NCI-H187 (cell line): Measurements from ENCODE around the gene HECTD4.

Experiments used
- DNase-seq, 2 experiments: peaks; one replicate each; lab custom pipeline; 2025; lab: John Stamatoyannopoulos, UW

Gene HECTD4

DNA sequence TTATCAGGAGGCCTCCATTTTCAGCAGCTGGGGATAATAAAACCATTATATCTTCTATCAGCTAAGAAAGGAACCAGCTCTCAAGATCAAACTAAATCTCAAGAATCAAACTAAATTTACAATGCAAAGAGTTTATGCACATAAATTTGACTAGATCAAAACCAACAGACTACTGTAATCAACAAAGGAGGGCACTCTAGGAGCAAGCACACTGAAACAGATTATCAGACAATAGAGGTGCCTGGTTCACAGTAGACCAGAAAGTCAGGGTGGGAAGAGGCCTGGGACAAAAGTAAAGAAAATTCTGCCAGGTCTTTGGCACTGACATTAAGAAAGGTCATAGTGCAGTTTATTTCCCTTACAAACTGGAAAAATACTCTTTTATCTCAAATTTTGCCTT, 61.0 kb downstream of the HECTD4 start:
- DNase-seq = no peak

- DNase-seq = no peak
Measured at GRCh38 chr12:112319395-112319794, 62.8 kb downstream of the HECTD4 start.

DNA sequence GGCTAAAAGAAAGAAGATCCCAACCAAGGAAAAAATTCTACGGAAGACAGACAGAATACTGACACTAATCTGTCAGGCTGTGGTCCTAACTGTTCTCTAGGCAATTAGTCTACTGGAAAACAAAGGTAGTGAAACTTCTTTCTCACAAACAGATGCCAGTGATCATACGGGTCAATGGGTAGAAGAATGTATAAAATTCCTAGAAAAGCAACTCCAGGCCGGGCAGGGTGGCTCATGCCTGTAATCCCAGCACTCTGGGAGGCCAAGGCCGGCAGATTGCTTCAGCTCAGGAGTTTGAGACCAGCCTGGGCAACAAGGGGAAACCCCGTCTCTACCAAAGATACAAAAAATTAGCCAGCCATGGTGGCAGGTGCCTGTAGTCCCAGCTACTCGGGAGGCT, 64.8 kb downstream of the HECTD4 start:
- no peak for DNase-seq

GRCh38 chr12:112314981-112315380, 67.2 kb downstream of the HECTD4 start:
- no peak for DNase-seq

DNA sequence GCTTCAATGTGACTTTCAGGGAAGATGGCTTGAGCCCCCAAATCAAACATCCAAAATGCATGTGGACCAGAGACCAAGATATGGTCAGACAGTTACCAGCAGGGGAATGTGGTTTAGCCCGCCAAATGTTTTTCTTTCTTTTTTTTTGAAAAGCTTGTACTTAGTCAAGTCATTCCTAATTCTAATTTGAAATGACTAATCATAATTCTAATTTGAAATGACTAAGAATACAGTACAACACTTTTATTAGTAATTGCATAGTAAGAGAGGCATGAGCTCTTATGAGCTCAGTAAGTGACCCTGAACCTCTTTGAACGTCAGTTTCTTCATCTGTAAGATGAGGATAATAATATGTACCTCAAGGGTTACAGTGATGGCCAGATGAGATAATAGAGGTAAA, 72.4 kb downstream of the HECTD4 start:
- no peak for DNase-seq

DNA sequence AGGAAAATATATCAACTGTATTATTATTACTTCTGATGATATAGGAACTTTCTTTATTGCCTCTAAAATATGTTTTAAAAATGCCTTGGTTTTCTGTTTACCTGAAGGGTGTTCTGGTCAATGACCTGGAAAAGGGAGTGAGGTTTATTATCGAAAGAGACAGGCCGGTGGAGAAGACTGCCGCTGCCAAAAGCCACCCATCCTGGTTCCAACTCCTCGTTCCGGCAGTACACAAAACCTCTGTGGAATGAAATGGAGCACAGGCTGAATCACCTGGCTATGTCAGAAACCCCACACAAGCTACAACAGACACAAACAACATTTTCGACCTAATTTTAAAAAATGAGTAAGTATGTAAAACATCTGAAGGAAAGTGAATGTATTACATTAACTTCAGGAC, 73.6 kb downstream of the HECTD4 start:
- DNase-seq = no peak

- DNase-seq = no peak
Measured at GRCh38 chr12:112308161-112308560, 74.1 kb downstream of the HECTD4 start.

DNA sequence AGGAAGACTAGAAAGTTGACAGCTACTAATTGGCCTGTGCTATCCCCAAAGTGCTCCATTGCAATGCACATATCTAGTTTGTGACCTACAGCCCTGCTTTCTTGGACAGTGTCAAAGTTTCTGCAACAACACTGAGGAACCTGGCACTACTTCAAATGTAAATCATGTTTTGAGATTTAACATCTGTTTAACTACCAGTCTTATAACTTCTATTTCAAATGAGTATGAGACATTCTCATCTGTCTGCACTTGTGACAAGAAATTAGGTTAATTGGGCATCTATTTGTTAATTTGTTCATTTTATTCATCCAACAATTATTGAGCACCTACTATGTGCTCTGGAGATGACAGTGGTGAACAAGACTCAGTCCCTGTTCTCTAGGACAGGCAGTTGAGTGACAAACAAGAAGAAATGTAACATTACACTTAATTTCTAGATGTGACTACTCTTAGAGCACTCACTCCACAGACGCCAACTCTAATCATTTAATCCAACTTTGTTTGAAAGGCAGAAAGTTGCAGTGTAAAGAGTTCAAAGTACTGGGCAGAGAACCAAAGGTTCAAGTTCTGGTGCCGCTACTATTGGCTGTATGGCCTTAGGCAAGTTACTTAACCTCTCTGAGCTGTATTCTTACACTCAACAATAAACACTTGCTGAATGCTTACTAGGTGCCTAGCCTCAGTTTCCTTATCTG, 74.8 kb downstream of the HECTD4 start:
- DNase-seq = no peak

DNA sequence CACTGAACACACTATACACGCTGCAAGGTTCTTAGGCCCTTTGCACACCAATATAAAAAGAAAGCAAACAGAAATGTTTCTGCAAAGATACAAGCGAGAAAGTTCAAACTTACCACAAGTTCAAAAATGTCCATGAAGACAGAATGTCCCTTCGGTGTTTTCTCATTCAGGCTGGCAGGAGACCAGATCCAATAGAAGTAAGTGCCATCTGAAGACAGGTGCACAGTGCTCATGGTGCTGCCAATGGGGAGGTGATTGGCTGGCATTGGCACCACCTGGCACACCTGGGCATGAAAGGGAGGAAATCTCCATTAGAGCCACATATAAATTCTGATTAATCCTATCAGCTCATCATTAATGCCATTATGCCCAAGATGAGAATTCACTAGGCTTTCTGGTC, 76.3 kb downstream of the HECTD4 start:
- DNase-seq = no peak

DNA sequence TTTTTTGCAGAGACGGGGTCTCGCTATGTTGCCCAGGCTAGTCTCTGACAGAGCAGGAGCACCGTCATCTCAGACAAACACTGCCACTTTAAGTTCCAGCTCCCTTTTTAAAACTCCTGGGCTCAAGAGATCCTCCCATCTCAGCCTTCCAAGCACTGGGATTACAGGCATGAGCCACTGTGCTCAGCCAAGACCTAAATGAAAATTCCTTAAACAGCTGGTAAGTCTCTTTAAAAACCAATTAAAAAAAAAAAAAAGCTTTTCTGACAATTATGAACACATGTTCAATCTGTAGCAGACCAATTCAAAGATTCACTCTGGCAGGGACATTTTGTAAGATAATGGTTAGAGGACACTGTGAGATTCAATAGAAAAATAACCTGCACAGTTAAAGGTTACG, 77.8 kb downstream of the HECTD4 start:
- no peak for DNase-seq

GRCh38 chr12:112303799-112304198, 78.4 kb downstream of the HECTD4 start:
- no peak for DNase-seq

GRCh38 chr12:112303004-112303403, 79.2 kb downstream of the HECTD4 start:
- no peak for DNase-seq

- no peak for DNase-seq
Measured at GRCh38 chr12:112299704-112300103, 82.5 kb downstream of the HECTD4 start.

DNA sequence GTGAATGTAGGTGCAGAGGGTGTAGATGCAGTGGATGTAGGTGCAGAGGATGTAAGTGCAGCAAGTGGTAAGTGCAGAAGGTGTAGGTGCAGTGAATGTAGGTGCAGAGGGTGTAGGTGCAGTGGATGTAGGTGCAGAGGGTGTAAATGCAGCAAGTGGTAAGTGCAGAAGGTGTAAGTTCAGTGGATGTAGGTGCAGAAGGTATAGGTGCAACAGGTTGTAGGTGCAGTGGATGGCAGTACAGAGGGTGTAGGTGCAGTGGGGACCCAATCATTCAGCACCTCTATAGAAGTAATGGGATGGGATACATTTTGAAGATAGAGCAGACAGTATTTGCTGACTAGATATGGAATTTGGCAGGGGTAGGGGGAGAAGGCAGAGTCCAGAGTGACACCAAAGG, 85.0 kb downstream of the HECTD4 start:
- DNase-seq = no peak

GRCh38 chr12:112296183-112296582, 86.0 kb downstream of the HECTD4 start:
- DNase-seq = no peak

- DNase-seq = no peak
Measured at GRCh38 chr12:112294793-112295192, 87.4 kb downstream of the HECTD4 start.

DNA sequence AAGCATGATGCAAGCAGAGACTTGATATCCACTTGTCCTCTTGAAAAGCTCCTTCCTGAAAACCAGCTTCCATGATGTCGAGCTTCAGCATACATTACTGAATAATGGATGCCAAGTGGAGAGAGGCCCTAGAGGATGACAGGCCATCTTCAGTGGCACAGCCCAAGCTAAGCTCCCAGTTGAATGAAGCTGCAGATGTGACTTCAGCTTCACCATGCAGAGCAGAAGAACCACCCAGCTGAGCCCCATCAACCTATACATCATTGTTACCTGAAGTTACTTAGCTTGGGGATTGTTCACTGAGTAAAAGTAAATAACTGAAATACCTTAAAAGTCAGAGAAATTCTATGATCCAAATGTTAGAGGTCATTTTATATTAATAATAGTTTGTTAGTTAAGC, 93.6 kb downstream of the HECTD4 start:
- no peak for DNase-seq

DNA sequence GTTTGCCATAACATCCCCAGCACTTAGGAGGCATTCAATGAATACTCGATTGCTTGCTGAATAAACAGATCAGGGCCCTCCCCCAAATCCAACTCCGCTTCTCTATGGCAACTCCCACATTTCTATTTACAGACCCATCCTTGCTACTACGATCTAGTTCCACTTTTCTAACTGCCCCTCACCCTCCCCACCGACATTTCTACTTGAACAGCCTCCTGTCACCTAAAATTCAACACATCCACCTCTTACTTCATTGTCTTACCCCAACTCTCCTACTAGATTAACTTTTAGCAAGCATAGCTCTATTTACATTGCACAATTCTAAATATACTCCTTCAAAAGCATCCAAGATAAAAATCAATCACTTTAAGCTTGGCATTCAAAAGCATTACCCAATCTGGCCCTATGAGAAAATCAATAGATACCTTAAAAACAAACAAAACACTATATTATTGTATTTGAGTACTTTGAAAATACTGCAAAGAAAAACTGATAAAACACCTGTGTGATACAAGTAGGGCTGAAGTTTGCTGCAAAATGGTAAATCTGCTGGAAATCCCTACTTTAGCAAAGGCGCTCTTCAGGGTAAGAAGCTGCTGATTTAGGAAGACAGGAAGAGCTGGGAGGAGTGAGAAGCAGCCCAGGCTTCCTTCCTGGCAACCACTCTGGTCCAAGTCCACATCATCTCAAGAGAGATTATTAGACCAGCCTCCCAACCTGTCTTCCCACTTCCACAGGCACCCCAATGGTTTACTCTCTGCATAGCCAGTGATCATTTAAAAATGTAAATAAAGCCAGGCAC, 96.4 kb downstream of the HECTD4 start:
- no peak for DNase-seq

- DNase-seq = no peak
Measured at GRCh38 chr12:112283546-112283945, 98.7 kb downstream of the HECTD4 start.

DNA sequence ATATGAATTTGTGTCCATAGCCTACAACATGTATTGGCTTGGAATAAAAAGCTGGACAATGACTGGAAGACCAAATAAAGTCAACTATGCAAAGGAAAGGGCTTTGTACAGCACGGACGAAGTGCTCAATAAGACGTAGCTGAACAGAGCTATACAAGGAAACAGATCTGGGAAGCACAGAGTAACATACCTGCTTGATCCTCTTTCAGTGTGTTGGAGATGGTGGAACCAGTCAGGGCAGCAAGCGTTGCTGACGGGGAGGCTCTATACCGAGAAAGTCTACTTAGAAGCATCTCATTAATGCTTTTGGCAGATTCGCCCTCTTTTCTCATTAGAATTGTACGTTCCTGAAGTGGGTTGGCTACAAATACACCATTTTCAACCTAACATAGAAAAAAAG, 99.3 kb downstream of the HECTD4 start:
- DNase-seq = no peak

GRCh38 chr12:112275836-112276235, 106.4 kb downstream of the HECTD4 start:
- no peak for DNase-seq

DNA sequence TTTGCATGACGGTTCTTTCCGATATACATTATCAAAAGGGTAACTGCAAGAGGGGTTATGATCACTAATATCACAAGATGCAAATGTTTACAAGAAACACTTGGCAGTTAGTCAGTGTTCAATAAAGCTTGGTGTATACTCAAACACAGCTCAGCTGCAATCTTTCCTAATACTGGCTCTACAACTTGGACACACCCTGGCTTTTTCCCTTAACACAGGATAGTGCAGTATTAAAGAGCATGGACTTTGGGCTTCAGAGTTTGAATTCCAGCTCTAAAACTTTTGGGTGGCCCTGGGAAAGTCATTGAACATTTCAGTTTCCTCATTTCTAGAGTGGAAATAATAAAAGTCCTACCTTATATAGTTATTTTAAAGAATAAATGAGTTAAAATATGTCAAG, 107.0 kb downstream of the HECTD4 start:
- no peak for DNase-seq

DNA sequence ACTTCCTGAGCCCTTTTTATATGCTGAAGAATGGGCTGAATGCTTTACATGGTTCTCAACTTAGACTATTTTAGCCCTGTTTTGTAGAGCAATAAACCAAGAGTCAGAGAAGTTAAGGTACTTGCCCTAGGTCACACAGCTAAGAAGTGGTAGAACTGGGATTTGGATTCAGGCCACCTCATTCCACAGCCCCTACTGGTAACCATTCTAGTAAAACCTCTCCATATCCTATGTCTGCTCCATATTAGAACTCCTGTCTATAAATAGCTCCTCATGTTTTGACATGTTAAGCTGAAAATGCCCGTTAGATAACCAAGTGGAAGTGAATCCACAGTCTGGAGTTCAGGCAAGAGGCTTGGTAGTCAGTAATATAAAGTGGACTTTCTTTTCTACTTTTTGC, 111.6 kb downstream of the HECTD4 start:
- no peak for DNase-seq

DNA sequence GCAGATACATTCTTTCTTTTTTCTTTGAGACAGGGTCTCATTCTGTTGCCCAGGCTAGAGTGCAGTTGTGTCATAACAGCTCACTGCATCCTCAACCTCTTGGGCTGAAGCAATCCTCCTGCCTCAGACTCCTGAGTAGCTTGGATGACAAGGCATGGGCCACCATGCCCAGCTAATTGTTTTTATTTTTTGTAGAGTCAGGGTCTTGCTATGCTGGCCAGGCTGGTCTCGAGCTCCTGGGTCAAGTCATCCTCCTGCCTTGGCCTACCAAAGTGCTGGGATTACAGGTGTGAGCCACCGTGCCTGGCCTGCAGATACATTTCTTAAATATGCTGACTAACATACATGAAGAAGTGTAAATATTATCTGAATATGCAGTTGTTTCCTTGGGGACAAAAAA, 115.8 kb downstream of the HECTD4 start:
- no peak for DNase-seq
